Endothelial cell (in vitro differentiated cells): ENCODE results near the gene TSC22D1. TPM values are rescaled to one million over a fixed set of nuclear protein-coding genes. Genes with fewer than 3 reads are reported as not detected.
"Not testable (repeated sequence)": the region's sequence is repeated elsewhere in the genome, so short reads cannot be mapped to it uniquely, and the experiment has no call there.

Experiments used
- DNase-seq: peaks from one replicate; pipeline ENCODE4 v3.0.0; 2021; ENCODE audit warnings: low spot score
- H3K27ac Mint-ChIP-seq: one replicate; pipeline ENCODE4 v1.8.0; 2021; ENCODE audit warnings: mixed read lengths, inconsistent platforms; ENCODE audit not compliant: unreplicated experiment
- H3K27me3 Mint-ChIP-seq: one replicate; pipeline ENCODE4 v1.8.0; 2021; ENCODE audit warnings: mild to moderate bottlenecking, moderate library complexity, mixed read lengths, inconsistent platforms; ENCODE audit not compliant: unreplicated experiment
- H3K36me3 Mint-ChIP-seq: one replicate; pipeline ENCODE4 v1.8.0; 2021; ENCODE audit warnings: mild to moderate bottlenecking, low read depth, mixed read lengths, inconsistent platforms; ENCODE audit not compliant: unreplicated experiment
- H3K4me1 Mint-ChIP-seq: one replicate; pipeline ENCODE4 v1.8.0; 2021; ENCODE audit warnings: mild to moderate bottlenecking, mixed read lengths, inconsistent platforms; ENCODE audit not compliant: unreplicated experiment
- H3K4me3 Mint-ChIP-seq: one replicate; pipeline ENCODE4 v1.8.0; 2021; ENCODE audit warnings: mild to moderate bottlenecking, mixed read lengths, inconsistent platforms; ENCODE audit not compliant: unreplicated experiment
- H3K9me3 Mint-ChIP-seq: one replicate; pipeline ENCODE4 v1.8.0; 2021; ENCODE audit warnings: mixed read lengths, inconsistent platforms; ENCODE audit not compliant: unreplicated experiment
- CTCF ChIP-seq: fragments of 200-600 bp; sonication (generic); IDR thresholded peaks from one replicate; pipeline ENCODE4 v1.5.0; 2021; ENCODE audit warnings: antibody characterized with exemption; ENCODE audit not compliant: unreplicated experiment
- total RNA-seq: library from RNA; stranded (reverse); fragmentation: NEBNext Ultra II Directional; extraction: Animal tissue kit (Norgen Biotek cat#: 25700); gene quantifications from one replicate; pipeline ENCODE4 v1.2.1, GENCODE V29; 2021; ENCODE audit not compliant: unreplicated experiment

Gene TSC22D1
- total RNA-seq, 1 donor from 2014 or later = 73.0 TPM

DNA sequence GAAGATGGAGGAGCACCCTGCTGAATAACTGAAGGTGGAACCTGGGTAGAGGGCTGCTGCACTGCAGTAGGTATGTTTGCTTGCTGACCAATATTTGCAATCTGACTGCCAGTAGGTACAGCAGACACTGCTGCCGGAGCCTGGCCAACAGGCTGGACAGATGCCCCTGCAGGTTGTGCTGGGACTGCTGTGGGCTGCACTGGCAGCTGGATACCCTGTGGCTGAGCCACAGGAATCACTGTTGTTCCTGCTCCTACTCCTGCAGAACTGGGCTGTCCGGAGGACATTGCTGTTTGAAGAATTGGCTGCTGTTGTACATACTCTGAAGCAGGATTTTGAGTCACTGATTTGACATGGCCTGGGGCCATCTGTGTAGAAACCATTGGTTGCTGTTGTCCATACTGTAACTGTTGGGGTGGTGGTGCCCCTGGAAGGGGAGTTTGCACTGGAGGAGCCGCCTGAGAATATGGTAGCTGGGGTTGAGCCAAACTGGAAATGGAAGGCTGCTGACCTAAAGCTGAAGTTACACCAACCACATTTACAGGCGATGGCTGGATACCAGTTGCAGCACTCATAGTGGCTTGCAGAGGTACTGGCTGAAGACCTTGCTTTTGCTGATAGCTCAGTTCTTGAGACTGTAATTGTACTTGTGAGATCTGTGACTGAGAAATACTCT is 2.2 kb downstream of the TSC22D1 start:
- DNase-seq = no peak
- H3K9me3 Mint-ChIP-seq = no peaks in the 10 kb centered on the region
- no peak overlapping the region for H3K27ac Mint-ChIP-seq
- peaks cover 10% of the 10 kb centered on the region for H3K27me3 Mint-ChIP-seq
- peak overlapping the region; percentile 93 for H3K4me3 Mint-ChIP-seq
- peaks cover 19% of the 10 kb centered on the region for H3K36me3 Mint-ChIP-seq
- TF ChIP-seq CTCF = peak; percentile 28
- peaks cover 46% of the 10 kb centered on the region for H3K4me1 Mint-ChIP-seq

GRCh38 chr13:44573071-44573470 is 3.1 kb downstream of the TSC22D1 start:
- no peaks in the 10 kb centered on the region for H3K9me3 Mint-ChIP-seq
- H3K27me3 Mint-ChIP-seq = peaks cover 10% of the 10 kb centered on the region
- peak overlapping the region; percentile 81 for H3K4me3 Mint-ChIP-seq
- DNase-seq = no peak
- no peak for TF ChIP-seq CTCF
- peak overlapping the region; percentile 50 for H3K27ac Mint-ChIP-seq
- peaks cover 19% of the 10 kb centered on the region for H3K36me3 Mint-ChIP-seq
- H3K4me1 Mint-ChIP-seq = peaks cover 51% of the 10 kb centered on the region

GRCh38 chr13:44566601-44567000 is 9.5 kb downstream of the TSC22D1 start:
- Mint-ChIP-seq H3K4me3 (no peak overlapping the region), H3K27me3 (no peaks in the 10 kb centered on the region), H3K27ac (no peak overlapping the region), H3K4me1 (peaks cover 32% of the 10 kb centered on the region), H3K36me3 (no peaks in the 10 kb centered on the region), H3K9me3 (no peaks in the 10 kb centered on the region)
- no peak for TF ChIP-seq CTCF
- no peak for DNase-seq

DNA sequence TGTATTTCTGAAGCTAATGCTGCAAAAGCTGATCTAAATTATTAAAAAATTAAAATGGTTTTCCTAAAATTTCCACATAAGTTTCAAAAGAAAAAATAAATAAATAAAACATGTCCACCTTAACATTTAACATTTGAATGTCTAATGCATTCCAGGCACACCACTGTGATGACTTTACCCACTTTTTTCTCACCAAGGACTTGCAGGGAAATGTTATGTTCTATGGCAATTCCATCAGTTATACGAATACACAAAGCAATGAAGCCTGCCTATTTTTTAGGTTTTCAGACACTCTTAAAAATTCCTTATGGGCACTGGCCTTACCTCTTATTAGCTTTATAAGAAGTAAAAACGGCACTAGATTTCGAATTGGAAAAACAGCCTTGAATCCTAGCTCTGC is 10.2 kb downstream of the TSC22D1 start:
- TF ChIP-seq CTCF = no peak
- H3K36me3 Mint-ChIP-seq = no peaks in the 10 kb centered on the region
- no peak overlapping the region for H3K4me3 Mint-ChIP-seq
- H3K9me3 Mint-ChIP-seq = no peaks in the 10 kb centered on the region
- peaks cover 32% of the 10 kb centered on the region for H3K4me1 Mint-ChIP-seq
- no peak overlapping the region for H3K27ac Mint-ChIP-seq
- DNase-seq = no peak
- no peaks in the 10 kb centered on the region for H3K27me3 Mint-ChIP-seq

DNA sequence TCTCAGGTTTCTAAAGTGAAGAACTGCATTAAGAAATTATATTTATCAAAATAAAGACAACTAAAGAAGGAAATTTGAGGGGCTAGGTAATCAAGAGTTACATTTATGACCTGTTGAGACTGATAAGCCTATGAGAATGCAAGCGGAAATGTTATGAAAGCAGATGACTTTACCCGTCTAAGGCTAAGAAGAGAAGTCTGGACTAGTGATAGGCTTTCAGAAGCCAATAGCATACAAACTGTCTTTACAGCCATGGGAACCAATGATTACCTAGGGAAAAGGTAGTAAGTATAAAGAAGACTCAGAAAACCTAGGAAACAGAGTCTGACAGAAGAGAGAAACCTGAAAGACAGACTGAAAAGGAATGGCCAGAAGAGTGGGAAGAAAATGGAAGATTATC is 11.2 kb downstream of the TSC22D1 start:
- Mint-ChIP-seq H3K27ac (no peak overlapping the region), H3K9me3 (no peaks in the 10 kb centered on the region), H3K27me3 (no peaks in the 10 kb centered on the region), H3K36me3 (no peaks in the 10 kb centered on the region), H3K4me1 (peaks cover 32% of the 10 kb centered on the region), H3K4me3 (no peak overlapping the region)
- no peak for TF ChIP-seq CTCF
- DNase-seq = no peak

- H3K4me3 Mint-ChIP-seq, H3K27ac Mint-ChIP-seq, DNase-seq, H3K27me3 Mint-ChIP-seq, H3K9me3 Mint-ChIP-seq, H3K36me3 Mint-ChIP-seq: not testable (repeated sequence)
- peaks cover 15% of the 10 kb centered on the region for H3K4me1 Mint-ChIP-seq
These were observed 13.3 kb downstream of the TSC22D1 start for GRCh38 chr13:44562853-44563252.
